Activated T-helper 2 cell treated with anti-CD3 and anti-CD28 coated beads, Interferon-gamma antibody, Interleukin-2, Interleukin-4, amounts not matched to agents 10 μg/mL and 5 μg/mL and 100 μg/mL, durations not matched to agents 14 hours and 24 hours and 36 hours (primary cell): ENCODE measurements around the gene PNPLA2. TPM values are rescaled to one million over a fixed set of nuclear protein-coding genes. Genes with fewer than 3 reads are reported as not detected.

ENCODE experiments used
- DNase-seq: peaks from one replicate; pipeline ENCODE4 v3.0.0; 2021; ENCODE audit warnings: low spot score
- H3K27ac Mint-ChIP-seq: one replicate; pipeline ENCODE4 v1.8.0; 2021; ENCODE audit warnings: mixed read lengths
- H3K27me3 Mint-ChIP-seq: one replicate; pipeline ENCODE4 v1.8.0; 2021; ENCODE audit warnings: low read depth, mixed read lengths
- H3K36me3 Mint-ChIP-seq: one replicate; pipeline ENCODE4 v1.8.0; 2021; ENCODE audit warnings: low read depth, mixed read lengths
- H3K4me1 Mint-ChIP-seq: one replicate; pipeline ENCODE4 v1.8.0; 2021; ENCODE audit warnings: low read depth, mixed read lengths
- H3K4me3 Mint-ChIP-seq: one replicate; pipeline ENCODE4 v1.8.0; 2021; ENCODE audit warnings: low read depth, mild to moderate bottlenecking, moderate library complexity, mixed read lengths
- H3K9me3 Mint-ChIP-seq: one replicate; pipeline ENCODE4 v1.8.0; 2021; ENCODE audit warnings: mixed read lengths
- intact Hi-C: fragments of 100-400 bp; cut with micrococcal nuclease; formaldehyde crosslinking; loops from one replicate; pipeline ENCODE4 v1.15.1; 2023
- total RNA-seq: library from RNA; stranded (reverse); gene quantifications from 2 replicates; pipeline ENCODE4 v1.2.3, GENCODE V29; 2022

Gene PNPLA2
- total RNA-seq, 1 donor from 2014 or later = 56.1 TPM

DNA sequence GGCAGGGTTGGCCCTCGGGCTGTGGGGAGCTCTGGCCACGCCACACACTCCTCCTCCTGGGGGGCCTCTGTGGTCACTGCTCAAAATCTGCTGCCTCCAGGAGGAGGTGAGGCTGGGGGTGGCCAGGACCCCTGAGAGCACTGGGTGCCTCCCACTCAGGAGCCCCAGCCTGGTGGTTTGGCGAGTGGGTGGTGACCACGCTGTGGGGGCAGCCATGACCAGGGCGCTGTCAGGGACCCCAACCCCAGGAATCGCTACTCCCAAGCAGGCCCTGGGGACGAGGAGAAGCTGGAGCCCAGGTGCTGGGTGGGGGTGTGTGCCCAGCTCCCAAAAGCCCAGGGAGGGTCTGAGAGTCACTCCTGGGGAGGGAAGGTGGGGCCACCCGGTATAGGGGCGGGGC, 54.1 kb downstream of the PNPLA2 start:
- DNase-seq = no peak
- Mint-ChIP-seq H3K27me3 (no peaks in the 10 kb centered on the region), H3K4me3 (no peak overlapping the region), H3K4me1 (no peaks in the 10 kb centered on the region), H3K27ac (no peak overlapping the region), H3K36me3 (peaks cover 3% of the 10 kb centered on the region), H3K9me3 (no peaks in the 10 kb centered on the region)
- intact Hi-C loops = no loop called here

DNA sequence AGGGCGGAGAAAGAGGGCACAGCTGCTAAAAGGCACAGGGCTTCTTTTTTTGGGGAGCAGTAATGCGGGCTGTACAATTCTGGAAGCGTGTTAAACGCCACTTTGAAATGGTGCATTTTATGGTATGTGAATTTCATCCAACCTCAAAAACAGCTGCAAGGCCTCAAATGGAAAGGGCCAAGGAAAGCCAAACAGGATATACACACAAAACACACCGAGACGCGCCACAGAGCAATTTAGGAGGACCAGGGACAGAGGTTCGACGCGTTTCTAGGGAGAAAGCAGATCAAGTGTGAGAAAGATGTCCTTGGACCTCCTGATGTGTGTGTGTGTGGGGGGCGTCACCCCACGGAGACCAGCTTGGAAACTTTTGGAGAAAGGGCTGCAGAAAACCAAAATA, 55.0 kb downstream of the PNPLA2 start:
- DNase-seq = no peak
- Mint-ChIP-seq H3K27me3 (no peaks in the 10 kb centered on the region), H3K4me1 (no peaks in the 10 kb centered on the region), H3K36me3 (peaks cover 3% of the 10 kb centered on the region), H3K27ac (no peak overlapping the region), H3K9me3 (no peaks in the 10 kb centered on the region), H3K4me3 (no peak overlapping the region)
- intact Hi-C loops = no loop called here

Other genes starting within 250 kb of the PNPLA2 start
- 53.7 and 54.0 TPM in 2 replicates for gene PHRF1, start 242.4 kb upstream of the PNPLA2 start, total RNA-seq
- 26.8 and 30.3 TPM in 2 replicates for gene IRF7, start 203.0 kb upstream of the PNPLA2 start, total RNA-seq
- gene CDHR5, start 194.0 kb upstream of the PNPLA2 start, total RNA-seq = not detected in 2 replicates
- gene SCT, start 191.7 kb upstream of the PNPLA2 start, total RNA-seq = not detected in 2 replicates
- 0.18 and 0.30 TPM in 2 replicates for gene DRD4, start 181.6 kb upstream of the PNPLA2 start, total RNA-seq
- 61.2 and 72.0 TPM in 2 replicates for gene DEAF1, start 123.7 kb upstream of the PNPLA2 start, total RNA-seq
- gene TMEM80, start 123.1 kb upstream of the PNPLA2 start, total RNA-seq = 11.4 and 13.0 TPM in 2 replicates
- 17.8 and 24.6 TPM in 2 replicates for gene EPS8L2, start 112.7 kb upstream of the PNPLA2 start, total RNA-seq
- gene TALDO1, start 71.5 kb upstream of the PNPLA2 start, total RNA-seq = 270 and 275 TPM in 2 replicates
- gene GATD1, start 41.4 kb upstream of the PNPLA2 start, total RNA-seq = 68.0 and 75.2 TPM in 2 replicates
- 2.2 and 2.6 TPM in 2 replicates for gene CEND1, start 28.8 kb upstream of the PNPLA2 start, total RNA-seq
- 58.7 and 64.5 TPM in 2 replicates for gene SLC25A22, start 20.6 kb upstream of the PNPLA2 start, total RNA-seq
- gene PIDD1, start 13.7 kb upstream of the PNPLA2 start, total RNA-seq = 27.3 and 27.6 TPM in 2 replicates
- 2,210 and 2,217 TPM in 2 replicates for gene RPLP2, start 8.9 kb upstream of the PNPLA2 start, total RNA-seq
- gene CRACR2B, start 9.0 kb downstream of the PNPLA2 start, total RNA-seq = 4.9 and 5.1 TPM in 2 replicates
- 95.7 and 106 TPM in 2 replicates for gene CD151, start 14.0 kb downstream of the PNPLA2 start, total RNA-seq
- 101 and 111 TPM in 2 replicates for gene POLR2L, start 23.6 kb downstream of the PNPLA2 start, total RNA-seq
- gene TSPAN4, start 23.9 kb downstream of the PNPLA2 start, total RNA-seq = 15.8 and 16.9 TPM in 2 replicates
- gene CHID1, start 91.9 kb downstream of the PNPLA2 start, total RNA-seq = 89.0 and 96.0 TPM in 2 replicates
- 61.3 and 63.2 TPM in 2 replicates for gene AP2A2, start 107.0 kb downstream of the PNPLA2 start, total RNA-seq
- not detected in 2 replicates for gene MUC6, start 217.8 kb downstream of the PNPLA2 start, total RNA-seq